Stimulated activated naive CD4-positive, alpha-beta T cell (primary cell): Measurements from ENCODE around the gene GMIP.
A peak's percentile ranks its signal among the peaks of the same experiment; 100 is the strongest.

Source experiments
- DNase-seq, 6 experiments: peaks; one replicate each; lab custom pipeline; 2025; lab: John Stamatoyannopoulos, UW

The GMIP gene

GRCh38 chr19:19635313-19635702 is 8.1 kb downstream of the GMIP start:
- DNase-seq, result no peak

GRCh38 chr19:19634516-19635312 is 8.7 kb downstream of the GMIP start:
- DNase-seq, result no peak

- DNase-seq, result no peak
These were observed 9.5 kb downstream of the GMIP start for GRCh38 chr19:19633711-19634515.

- DNase-seq, result no peak
These were observed 10.8 kb downstream of the GMIP start for GRCh38 chr19:19632661-19633060.

- no peak for DNase-seq
These were observed 12.1 kb downstream of the GMIP start for GRCh38 chr19:19631346-19631745.

GRCh38 chr19:19630426-19630825 is 13.0 kb downstream of the GMIP start:
- peak in 2 of 6 experiments; percentile 15 to 26 for DNase-seq

- no peak for DNase-seq
These were observed 13.4 kb downstream of the GMIP start for GRCh38 chr19:19630062-19630414.

- peak in 5 of 6 experiments; percentile 19 to 58 (median 43) for DNase-seq
These were observed 14.8 kb downstream of the GMIP start for GRCh38 chr19:19628501-19629134.

GRCh38 chr19:19627621-19628500 is 15.6 kb downstream of the GMIP start, which contains the start of gene LPAR2:
LPAR2 (minus strand) TSS chr19:19628220; CDS start chr19:19627275, 945 bp downstream.
- DNase-seq, result peak; percentile 70 to 87 (median 76)

GRCh38 chr19:19626516-19627472 is 16.7 kb downstream of the GMIP start:
- DNase-seq, result no peak

GRCh38 chr19:19624032-19624570 is 19.4 kb downstream of the GMIP start:
- no peak for DNase-seq

- no peak for DNase-seq
These were observed 20.1 kb downstream of the GMIP start for GRCh38 chr19:19623383-19623782.

- no peak for DNase-seq
These were observed 23.6 kb downstream of the GMIP start for GRCh38 chr19:19619849-19620210.

GRCh38 chr19:19619181-19619848 is 24.1 kb downstream of the GMIP start:
- no peak for DNase-seq

- peak; percentile 96 to 99 (median 98) for DNase-seq
These were observed 25.0 kb downstream of the GMIP start, which contains the start of gene PBX4 for GRCh38 chr19:19618219-19619051. PBX4 (minus strand) TSS chr19:19618687; CDS start chr19:19618629, 58 bp downstream.

GRCh38 chr19:19615086-19615485 is 28.4 kb downstream of the GMIP start:
- no peak for DNase-seq

GRCh38 chr19:19613506-19613905 is 30.0 kb downstream of the GMIP start:
- no peak for DNase-seq

- DNase-seq, result no peak
These were observed 32.9 kb downstream of the GMIP start for GRCh38 chr19:19610376-19611202.
